ENCODE data around the gene TBCD.
"Not testable (repeated sequence)": the region's sequence is repeated elsewhere in the genome, so short reads cannot be mapped to it uniquely, and the experiment has no call there.

TBCD gene

GRCh38 chr17:82956726-82957468 lies 205.0 kb downstream of the TBCD start:
- no peak for DNase-seq (ENCODE audit: low read depth)

- no peak for DNase-seq (ENCODE audit: low read depth)
Observed at GRCh38 chr17:82957469-82957795, 205.6 kb downstream of the TBCD start.

DNA sequence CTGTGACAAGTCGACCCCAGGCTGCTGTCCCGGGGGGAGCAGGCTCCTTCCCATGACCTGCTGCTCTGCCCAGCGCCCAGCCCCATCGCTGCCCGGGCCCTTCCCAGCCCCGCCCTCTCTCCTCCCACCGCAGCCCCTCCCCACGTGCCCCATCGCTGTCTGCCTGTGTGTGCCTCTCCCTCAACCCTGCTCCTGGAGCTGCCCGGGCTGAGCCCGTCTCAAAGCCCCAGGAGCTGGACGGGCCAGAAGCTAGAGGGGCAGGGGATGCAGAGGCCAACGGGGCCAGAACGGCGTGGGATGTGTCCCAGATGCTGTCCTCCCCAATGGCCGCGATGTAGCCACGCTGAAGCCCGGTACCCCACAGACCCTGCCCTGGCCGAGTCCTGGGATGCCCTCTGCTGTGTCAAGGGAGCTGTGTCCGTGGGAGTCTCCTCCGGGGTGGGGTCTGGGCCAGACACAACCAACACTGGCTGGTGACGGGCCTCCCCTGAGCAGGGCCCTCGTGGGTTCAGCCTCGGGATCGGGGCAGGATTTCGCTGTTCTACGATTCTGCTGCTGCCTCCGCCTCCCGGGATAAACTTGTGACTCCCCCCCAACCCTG lies 206.2 kb downstream of the TBCD start:
- no peak for DNase-seq (ENCODE audit: low read depth)

DNA sequence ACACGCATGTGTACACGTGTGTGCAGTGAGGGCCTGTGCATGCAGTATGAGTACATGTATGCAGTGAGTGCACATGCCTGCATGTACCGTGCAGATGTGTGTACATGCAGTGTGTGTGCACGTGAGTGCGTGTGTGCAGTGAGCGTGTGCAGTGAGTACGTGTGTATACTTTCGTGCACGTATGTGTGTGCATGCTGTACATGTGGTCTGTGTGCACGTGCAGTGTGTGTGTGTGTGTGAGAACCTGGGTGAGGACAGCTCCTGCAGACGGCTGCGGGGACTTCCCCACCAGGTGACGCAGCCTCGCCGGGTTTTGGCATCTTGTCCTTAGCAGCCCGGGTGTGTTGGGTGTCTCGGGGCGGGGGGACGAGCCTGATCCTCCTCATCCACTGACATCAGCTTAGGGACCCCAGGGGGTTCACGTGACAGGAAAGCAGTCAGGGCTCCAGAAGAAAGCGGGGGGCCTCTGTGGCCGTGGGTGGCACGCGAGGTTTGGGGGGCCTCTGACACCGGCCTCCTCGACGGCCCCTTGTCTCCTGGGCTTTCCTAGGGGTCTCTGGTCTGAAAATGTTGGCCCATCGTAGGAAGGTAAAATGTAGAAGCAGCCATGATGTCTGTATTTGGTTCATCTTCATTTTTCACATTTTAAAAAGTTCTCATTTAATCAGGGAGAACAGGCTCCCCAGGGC lies 207.5 kb downstream of the TBCD start:
- DNase-seq (ENCODE audit: low read depth), result no peak

- DNase-seq (ENCODE audit: low read depth), result no peak
Observed at GRCh38 chr17:82959990-82960418, 208.1 kb downstream of the TBCD start.

DNA sequence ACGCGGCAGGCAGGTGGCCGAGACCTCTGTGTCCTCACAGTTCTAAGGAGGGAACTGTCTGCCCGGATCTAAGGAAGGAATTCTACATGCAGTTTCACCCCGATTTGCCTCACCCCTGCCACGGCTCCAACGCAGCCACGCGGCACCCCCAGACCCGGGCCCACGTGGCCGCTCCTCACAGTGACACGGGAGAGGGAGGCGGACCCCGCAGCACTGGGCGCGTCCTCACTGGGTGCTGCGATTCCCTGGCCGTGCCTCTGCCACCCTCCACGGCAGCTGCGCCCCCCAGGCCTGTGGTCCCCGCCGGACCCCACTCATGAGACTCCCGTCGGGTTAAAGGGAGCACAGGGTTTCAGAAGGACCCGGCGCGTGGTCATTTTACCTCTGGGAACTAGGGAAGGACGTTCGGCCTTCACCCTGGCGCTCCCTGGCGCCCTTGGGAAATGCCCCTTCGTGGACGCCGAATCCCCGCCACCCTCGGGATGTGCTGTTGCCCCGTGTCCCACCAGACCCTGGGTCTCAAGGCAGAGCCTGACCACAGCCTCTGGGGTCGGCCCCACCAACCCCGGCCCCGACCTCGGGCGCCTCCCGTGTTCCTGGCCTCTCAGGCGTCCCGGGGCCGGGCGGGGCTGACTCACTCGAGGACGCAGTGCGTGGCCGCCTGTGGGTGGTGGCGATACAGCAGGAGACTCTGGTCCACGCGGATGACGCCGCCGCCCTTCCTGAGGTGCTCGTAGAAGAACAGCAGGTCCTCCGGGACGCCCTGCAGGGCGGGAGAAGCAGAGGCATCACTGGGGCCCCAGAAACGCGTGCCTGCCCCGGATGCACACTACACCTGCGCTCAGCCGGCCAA lies 208.8 kb downstream of the TBCD start:
- DNase-seq (ENCODE audit: low read depth), result no peak

GRCh38 chr17:82961366-82962162 lies 209.7 kb downstream of the TBCD start:
- DNase-seq (ENCODE audit: low read depth), result no peak

GRCh38 chr17:82962163-82962720 lies 210.4 kb downstream of the TBCD start:
- DNase-seq (ENCODE audit: low read depth), result peak; percentile 57

DNA sequence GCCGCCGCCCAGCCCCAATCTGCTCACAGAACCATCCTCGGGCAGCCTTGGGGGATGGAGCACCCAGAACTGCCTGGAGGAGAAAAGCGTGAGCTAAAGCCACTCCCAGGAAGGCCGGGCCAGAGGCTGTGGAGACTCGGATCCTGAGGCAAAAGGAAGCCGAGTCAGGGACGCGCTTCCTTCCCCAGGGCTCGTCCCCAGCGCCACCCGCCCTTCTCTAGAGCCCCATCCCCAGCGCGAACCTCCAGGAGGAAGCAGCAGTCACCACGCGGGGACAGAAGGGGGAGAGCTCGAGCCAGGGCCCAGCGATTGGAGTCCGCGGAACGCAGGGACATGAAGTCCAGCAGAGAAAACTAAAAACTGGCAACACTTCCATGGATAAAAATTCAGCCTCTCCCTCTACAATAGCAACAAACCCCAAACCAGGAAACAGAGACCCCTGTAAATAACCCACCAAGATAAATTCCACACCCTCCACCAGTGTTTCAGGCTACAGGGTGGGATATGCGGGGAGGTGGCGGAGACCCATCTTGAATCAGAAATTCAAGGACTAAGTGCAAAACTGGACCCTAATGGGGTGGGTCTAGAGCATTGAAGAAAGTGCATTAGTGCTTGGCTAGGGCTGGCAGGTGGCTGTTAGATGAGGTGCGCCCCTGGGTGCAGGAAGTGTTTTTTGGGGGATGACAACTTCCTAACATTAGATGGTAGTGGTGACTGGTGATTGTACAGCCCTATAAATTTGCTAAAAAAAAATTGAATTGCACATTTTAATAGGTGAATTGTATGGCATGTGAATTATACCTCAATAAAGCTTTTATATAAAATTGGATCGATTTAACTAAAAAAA lies 211.5 kb downstream of the TBCD start:
- peak; percentile 93 for DNase-seq (ENCODE audit: low read depth)

DNA sequence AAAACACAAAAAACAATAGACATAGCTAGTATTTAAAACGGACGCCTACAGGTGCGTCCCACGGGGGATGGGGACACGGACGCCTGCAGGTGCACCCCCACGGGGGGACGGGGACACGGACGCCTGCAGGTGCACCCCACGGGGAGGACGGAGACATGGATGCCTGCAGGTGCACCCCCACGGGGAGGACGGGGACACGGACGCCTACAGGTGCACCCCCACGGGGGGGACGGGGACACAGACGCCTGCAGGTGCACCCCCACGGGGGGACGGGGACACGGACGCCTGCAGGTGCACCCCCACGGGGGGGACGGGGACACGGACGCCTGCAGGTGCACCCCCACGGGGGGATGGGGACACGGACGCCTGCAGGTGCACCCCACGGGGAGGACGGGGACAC lies 212.6 kb downstream of the TBCD start:
- DNase-seq (ENCODE audit: low read depth), result not testable (repeated sequence)

- DNase-seq (ENCODE audit: low read depth), result no peak
Observed at GRCh38 chr17:82964851-82965341, 213.0 kb downstream of the TBCD start.

DNA sequence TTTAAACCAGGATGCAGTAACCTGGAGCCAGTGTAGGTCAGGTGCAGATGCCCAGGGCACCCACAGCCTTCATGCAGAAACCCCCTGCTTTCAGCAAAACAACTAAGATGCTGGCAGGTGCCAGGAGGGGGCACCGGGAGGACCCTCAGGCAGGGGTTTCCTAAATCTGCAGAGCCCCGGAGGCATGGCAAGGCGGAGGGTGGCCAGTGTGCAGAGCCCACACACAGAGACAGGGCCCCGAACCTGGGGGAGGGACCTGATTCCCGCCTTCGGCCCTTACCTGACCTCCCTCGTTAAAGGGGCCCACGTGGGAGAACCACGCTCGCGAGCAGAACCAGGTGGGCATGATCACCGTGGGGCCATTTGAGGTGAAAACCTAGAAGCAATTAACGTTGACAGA lies 213.5 kb downstream of the TBCD start:
- no peak for DNase-seq (ENCODE audit: low read depth)

GRCh38 chr17:82966415-82966814 lies 214.6 kb downstream of the TBCD start:
- no peak for DNase-seq (ENCODE audit: low read depth)

GRCh38 chr17:82967268-82968032 lies 215.6 kb downstream of the TBCD start:
- DNase-seq (ENCODE audit: low read depth), result no peak

- DNase-seq (ENCODE audit: low read depth), result not testable (repeated sequence)
Observed at GRCh38 chr17:82968033-82968841, 216.4 kb downstream of the TBCD start.

DNA sequence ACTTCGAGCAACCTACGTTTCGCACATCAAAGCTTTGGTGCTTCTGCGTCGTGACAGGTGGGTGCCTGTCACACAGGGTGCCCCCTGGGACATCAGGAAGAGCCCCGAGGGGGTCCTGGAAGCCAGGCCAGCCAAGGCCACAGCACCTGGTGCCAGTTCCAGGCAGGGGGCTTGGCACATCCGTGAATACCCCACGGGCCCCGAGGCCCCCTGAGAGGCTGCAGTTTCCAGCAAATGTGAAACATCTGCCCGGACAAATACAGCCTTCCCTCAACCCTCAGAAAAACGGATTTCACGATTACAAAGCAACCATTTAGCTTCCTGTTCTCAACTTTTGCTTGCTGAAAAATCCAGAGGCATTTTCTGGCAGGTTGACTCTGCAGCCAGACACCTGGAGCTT lies 218.2 kb downstream of the TBCD start:
- no peak for DNase-seq (ENCODE audit: low read depth)

DNA sequence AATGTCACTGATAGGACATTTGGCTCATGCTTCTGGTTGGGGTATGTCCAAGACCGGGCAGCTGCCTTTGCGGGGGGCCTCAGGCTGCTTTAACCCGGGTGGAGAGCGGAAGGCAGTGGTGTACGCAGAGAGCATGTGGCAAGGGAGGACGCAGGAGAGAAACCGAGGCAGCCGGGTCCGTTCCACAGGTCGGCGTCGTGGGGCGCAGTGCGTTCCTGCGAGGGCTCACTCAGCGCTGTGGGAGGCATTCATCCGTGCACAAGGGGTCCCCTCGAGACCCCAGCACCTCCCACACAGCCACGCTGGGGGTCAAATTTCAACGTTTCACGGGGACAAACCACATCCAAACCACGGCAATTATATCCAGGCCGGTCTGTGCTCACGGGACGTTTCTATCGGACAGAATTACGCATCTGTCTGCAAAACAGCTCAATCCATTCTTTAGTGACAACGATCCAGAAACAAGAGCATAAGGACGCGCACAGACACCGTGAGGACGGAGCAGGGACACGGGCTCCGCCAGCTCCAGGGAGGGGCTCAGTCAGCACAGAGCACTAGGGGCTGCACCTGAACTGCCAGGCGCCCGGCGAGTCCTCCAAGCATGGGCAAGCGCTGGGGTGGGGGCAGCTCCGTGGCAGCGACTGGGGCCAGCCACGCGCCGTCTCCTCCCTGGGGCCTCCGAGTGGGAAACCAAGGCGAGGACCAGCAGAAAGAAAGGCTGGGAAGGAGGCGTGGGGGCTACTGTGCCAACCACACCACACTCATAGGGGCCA lies 219.1 kb downstream of the TBCD start:
- no peak for DNase-seq (ENCODE audit: low read depth)
